Measurements from ENCODE around the gene OR2L3.

The OR2L3 gene

GRCh38 chr1:248094884-248095283 is 48.2 kb downstream of the OR2L3 start, which contains the start of gene OR2L13:
Gene OR2L13, plus strand, starts transcription at chr1:248095184. Its CDS starts 4,192 bp downstream, at chr1:248099376.
- DNase-seq (ENCODE audit: extremely low read depth, low read depth), result no peak

GRCh38 chr1:248098529-248098928 is 51.9 kb downstream of the OR2L3 start:
- TF ChIP-seq CTCF (IDR thresholded peaks at IDR 0.05; ENCODE audit: low read depth, low read length), result no peak
- DNase-seq (ENCODE audit: extremely low read depth, low read depth), result no peak

More at GRCh38 chr1:248094884-248095283, 48.2 kb downstream of the OR2L3 start, which contains the start of gene OR2L13:
- TF ChIP-seq CTCF (IDR thresholded peaks at IDR 0.05; ENCODE audit: low read depth, low read length), result no peak

- TF ChIP-seq CTCF (IDR thresholded peaks at IDR 0.05; ENCODE audit: low read depth, low read length), result no peak
- no peak for DNase-seq (ENCODE audit: extremely low read depth, low read depth)
Observed at GRCh38 chr1:248102847-248103246, 56.2 kb downstream of the OR2L3 start.

- TF ChIP-seq CTCF (IDR thresholded peaks at IDR 0.05; ENCODE audit: low read depth, low read length), result no peak
- DNase-seq (ENCODE audit: extremely low read depth, low read depth), result no peak
Observed at GRCh38 chr1:248111157-248111556, 64.5 kb downstream of the OR2L3 start.

Data from AG09319 (cell line).